Measurements from ENCODE around the gene STYK1. TPM values are rescaled to one million over a fixed set of nuclear protein-coding genes. Genes with fewer than 3 reads are reported as not detected.

STYK1 gene
- total and polyA plus RNA-seq, 9 of the 15 experiments (the other 6 are each of a cell fraction or from before 2014, with no cell fraction given): 0.31 to 1.8 (median 0.64) TPM

GRCh38 chr12:10618338-10618987 lies 55.4 kb downstream of the STYK1 start (continued):
- TF ChIP-seq CTCFL (IDR thresholded peaks at IDR 0.05; ENCODE audit: borderline replicate concordance, insufficient read depth, low read depth, low read length, poor library complexity, severe bottlenecking) (no peak), CREB5 (CRISPR knock-in tag; IDR thresholded peaks at IDR 0.05) (no peak), BCLAF1 (IDR thresholded peaks at IDR 0.05; ENCODE audit: borderline replicate concordance in 1 of 2, control insufficient read depth in 1 of 2, low read depth in 2 of 2, low read length in 1 of 2) (no peak), ZNF140 (CRISPR knock-in tag; IDR thresholded peaks at IDR 0.05) (no peak), PHB (CRISPR knock-in tag; IDR thresholded peaks at IDR 0.05) (no peak), COPS2 (conservative IDR thresholded peaks at IDR 0.05) (no peak), NR4A1 (CRISPR knock-in tag; IDR thresholded peaks at IDR 0.05) (no peak), NR4A1 (tag; IDR thresholded peaks at IDR 0.05) (no peak), ZC3H4 (CRISPR knock-in tag; IDR thresholded peaks at IDR 0.05; ENCODE audit: borderline replicate concordance) (no peak), EP400 (IDR thresholded peaks at IDR 0.05) (no peak), ATF7 (IDR thresholded peaks at IDR 0.05) (peak; percentile 26; the same call in 1 of the 2 replicates), ZNF384 (IDR thresholded peaks at IDR 0.05; ENCODE audit: low read depth, low read length) (no peak)

Measured in K562 (cell line).